Glutamatergic neuron (in vitro differentiated cells): ENCODE data around the gene FOXD2. TPM values are rescaled to one million over a fixed set of nuclear protein-coding genes. Genes with fewer than 3 reads are reported as not detected.

Experiments
- DNase-seq: peaks from one replicate; pipeline ENCODE4 v3.0.0; 2022
- H3K27ac Mint-ChIP-seq: one replicate; pipeline ENCODE4 v1.8.0; 2020; ENCODE audit warnings: mild to moderate bottlenecking, mixed read lengths, inconsistent platforms; ENCODE audit not compliant: unreplicated experiment
- H3K27me3 Mint-ChIP-seq: one replicate; pipeline ENCODE4 v1.8.0; 2020; ENCODE audit warnings: mild to moderate bottlenecking, moderate library complexity, mixed read lengths, inconsistent platforms; ENCODE audit not compliant: unreplicated experiment
- H3K36me3 Mint-ChIP-seq: one replicate; pipeline ENCODE4 v1.8.0; 2020; ENCODE audit warnings: mild to moderate bottlenecking, mixed read lengths, inconsistent platforms; ENCODE audit not compliant: unreplicated experiment
- H3K4me1 Mint-ChIP-seq: one replicate; pipeline ENCODE4 v1.8.0; 2020; ENCODE audit warnings: mild to moderate bottlenecking, low read depth, mixed read lengths, inconsistent platforms; ENCODE audit not compliant: unreplicated experiment
- H3K4me3 Mint-ChIP-seq: one replicate; pipeline ENCODE4 v1.8.0; 2020; ENCODE audit warnings: mild to moderate bottlenecking, mixed read lengths, inconsistent platforms; ENCODE audit not compliant: unreplicated experiment
- H3K9me3 Mint-ChIP-seq: one replicate; pipeline ENCODE4 v1.8.0; 2020; ENCODE audit warnings: mild to moderate bottlenecking, moderate library complexity, mixed read lengths, inconsistent platforms; ENCODE audit not compliant: unreplicated experiment
- CTCF ChIP-seq: fragments of 200-600 bp; sonication (generic); IDR thresholded peaks from one replicate; pipeline ENCODE4 v1.5.0; 2021; ENCODE audit not compliant: partially characterized antibody, unreplicated experiment
- total RNA-seq: library from RNA; stranded (reverse); fragmentation: NEBNext Ultra II Directional; extraction: Animal tissue kit (Norgen Biotek cat#: 25700); gene quantifications from one replicate; pipeline ENCODE4 v1.2.1, GENCODE V29; 2021; ENCODE audit not compliant: unreplicated experiment

FOXD2 gene
- total RNA-seq, 1 donor from 2014 or later = not detected

GRCh38 chr1:47487332-47487731, 49.5 kb downstream of the FOXD2 start:
- TF ChIP-seq CTCF = no peak
- no peaks in the 10 kb centered on the region for H3K36me3 Mint-ChIP-seq
- H3K27me3 Mint-ChIP-seq = peaks cover 2% of the 10 kb centered on the region
- peaks cover 2% of the 10 kb centered on the region for H3K9me3 Mint-ChIP-seq
- DNase-seq = no peak
- no peak overlapping the region for H3K4me3 Mint-ChIP-seq
- H3K4me1 Mint-ChIP-seq = no peaks in the 10 kb centered on the region
- no peak overlapping the region for H3K27ac Mint-ChIP-seq

GRCh38 chr1:47487850-47488450, 50.1 kb downstream of the FOXD2 start:
- no peaks in the 10 kb centered on the region for H3K36me3 Mint-ChIP-seq
- no peaks in the 10 kb centered on the region for H3K9me3 Mint-ChIP-seq
- no peak overlapping the region for H3K4me3 Mint-ChIP-seq
- H3K27me3 Mint-ChIP-seq = peaks cover 2% of the 10 kb centered on the region
- no peak overlapping the region for H3K27ac Mint-ChIP-seq
- no peaks in the 10 kb centered on the region for H3K4me1 Mint-ChIP-seq
- TF ChIP-seq CTCF = no peak
- no peak for DNase-seq

Other genes with a start within 250 kb of the FOXD2 start
- gene PDZK1IP1, start 248.0 kb upstream of the FOXD2 start, total RNA-seq = not detected
- 2.1 TPM for gene TAL1, start 205.8 kb upstream of the FOXD2 start, total RNA-seq
- gene STIL, start 123.9 kb upstream of the FOXD2 start, total RNA-seq = 5.4 TPM
- gene CMPK1, start 104.3 kb upstream of the FOXD2 start, total RNA-seq = 60.4 TPM
- gene FOXE3, start 21.8 kb upstream of the FOXD2 start, total RNA-seq = not detected